Psoas muscle (tissue), 8 donors: ENCODE measurements around the gene PCSK5. TPM values are rescaled to one million over a fixed set of nuclear protein-coding genes. Genes with fewer than 3 reads are reported as not detected.

Experiments used
- ATAC-seq, 4 donors: fragments of 200-7000 bp; cut with Tn5 transposase; one replicate each; pipeline ENCODE4 v1.9.1; 2020; ENCODE audit warnings: moderate library complexity in 3 of 4, mild to moderate bottlenecking in 2 of 4
- DNase-seq, 2 donors: peaks; one replicate each; pipeline ENCODE4 v3.0.0-alpha.2; 2020
- H3K27ac ChIP-seq: fragments of 200-600 bp; one replicate; pipeline ENCODE4 v1.8.0; 2022
- H3K27me3 ChIP-seq, 3 donors: fragments of 200-600 bp in 1 of 3; one replicate each; pipeline versions ENCODE4 v1.6.1 to v1.8.0; 2013 to 2022; ENCODE audit warnings: low read length in 2 of 3, mild to moderate bottlenecking in 2 of 3, moderate library complexity in 1 of 3; ENCODE audit not compliant: insufficient read depth in 3 of 3
- H3K36me3 ChIP-seq, 2 donors: fragments of 200-600 bp in 1 of 2; one replicate each; pipeline versions ENCODE4 v1.6.1 to v1.8.0; 2013 to 2022; ENCODE audit warnings: low read depth in 1 of 2, mild to moderate bottlenecking in 1 of 2, moderate library complexity in 1 of 2; ENCODE audit not compliant: insufficient read depth in 1 of 2
- H3K4me1 ChIP-seq: fragments of 200-600 bp; one replicate; pipeline ENCODE4 v1.8.0; 2022
- H3K4me3 ChIP-seq: fragments of 200-600 bp; one replicate; pipeline ENCODE4 v1.8.0; 2022; ENCODE audit warnings: mild to moderate bottlenecking
- H3K9me3 ChIP-seq: fragments of 200-600 bp; one replicate; pipeline ENCODE4 v1.8.0; 2022
- WGBS, 3 donors: extraction: QIAGEN DNeasy Blood & Tissue Kit; methylation state at CpG; one replicate each; pipeline versions ENCODE4 v1.1.6 to v1.1.7; 2013; 5-methylcytosine and 5-hydroxymethylcytosine counted together
- intact Hi-C, 2 donors: fragments of 100-400 bp; cut with DNase I; formaldehyde crosslinking; loops; one replicate each; pipeline versions ENCODE4 v1.11.0 to v1.14.2; 2022
- polyA plus RNA-seq, 3 donors: library from polyadenylated mRNA; stranded (reverse); fragments of 200-250 nt; gene quantifications; one replicate each; pipeline ENCODE4 v1.2.3, GENCODE V29; 2013
- total RNA-seq, 4 donors: library from RNA; stranded (reverse); fragmentation: NEBNext Ultra II Directional in 2 of 4; extraction: Animal tissue kit (Norgen Biotek cat#: 25700) in 2 of 4; gene quantifications; one replicate each; pipeline versions ENCODE4 v1.2.1 to v1.2.4, GENCODE V29; 2021 to 2023
- TF ChIP-seq, protein P1 (sequence below): fragments of 200-600 bp; IDR thresholded peaks from one replicate; pipeline ENCODE4 v1.8.0; 2022; ENCODE audit warnings: antibody characterized with exemption
- donor health status: healthy with polysubstance abuse.
- donor health status: DM: no; HTN: no; CAD: no; lungs with moderate emphysema.
- donor health status: Bipolar disorder and iron deficiency.
- donor health status: healthy.
- donor health status: DM: yes; HTN: yes; CAD: no.
- donor health status: DM: no; HTN: no; CAD: no.
- donor health status: DM: no; HTN: no; CAD: no.
- donor health status: DM: yes; HTN: yes; CAD: no.

PCSK5 gene
- total and polyA plus RNA-seq, 7 donors: 0.75 to 4.4 (median 2.3) TPM

DNA sequence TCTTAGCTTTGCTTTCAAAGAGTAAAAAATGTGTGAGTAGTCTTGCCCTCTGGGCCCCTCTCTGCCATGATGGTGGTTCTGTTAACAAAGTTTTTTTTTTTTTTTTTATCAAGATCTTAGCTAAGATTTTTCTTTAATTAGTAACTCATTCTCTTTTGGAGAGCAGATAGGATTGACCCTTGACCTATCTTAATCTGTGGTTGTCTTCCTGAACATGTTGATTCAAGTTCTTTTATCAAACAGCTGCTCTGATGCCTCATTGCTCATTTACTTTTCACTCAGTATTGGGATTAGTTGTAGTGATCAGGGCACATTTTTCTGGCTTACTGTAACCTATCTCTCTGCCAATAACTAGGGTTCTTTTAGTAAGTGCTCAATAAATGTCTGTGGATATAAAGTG is 106.3 kb downstream of the PCSK5 start:
- TF ChIP-seq, protein P1, sequence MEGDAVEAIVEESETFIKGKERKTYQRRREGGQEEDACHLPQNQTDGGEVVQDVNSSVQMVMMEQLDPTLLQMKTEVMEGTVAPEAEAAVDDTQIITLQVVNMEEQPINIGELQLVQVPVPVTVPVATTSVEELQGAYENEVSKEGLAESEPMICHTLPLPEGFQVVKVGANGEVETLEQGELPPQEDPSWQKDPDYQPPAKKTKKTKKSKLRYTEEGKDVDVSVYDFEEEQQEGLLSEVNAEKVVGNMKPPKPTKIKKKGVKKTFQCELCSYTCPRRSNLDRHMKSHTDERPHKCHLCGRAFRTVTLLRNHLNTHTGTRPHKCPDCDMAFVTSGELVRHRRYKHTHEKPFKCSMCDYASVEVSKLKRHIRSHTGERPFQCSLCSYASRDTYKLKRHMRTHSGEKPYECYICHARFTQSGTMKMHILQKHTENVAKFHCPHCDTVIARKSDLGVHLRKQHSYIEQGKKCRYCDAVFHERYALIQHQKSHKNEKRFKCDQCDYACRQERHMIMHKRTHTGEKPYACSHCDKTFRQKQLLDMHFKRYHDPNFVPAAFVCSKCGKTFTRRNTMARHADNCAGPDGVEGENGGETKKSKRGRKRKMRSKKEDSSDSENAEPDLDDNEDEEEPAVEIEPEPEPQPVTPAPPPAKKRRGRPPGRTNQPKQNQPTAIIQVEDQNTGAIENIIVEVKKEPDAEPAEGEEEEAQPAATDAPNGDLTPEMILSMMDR: no peak
- H3K4me3 ChIP-seq: no peak overlapping the region
- no peaks in the 10 kb centered on the region for H3K4me1 ChIP-seq
- ATAC-seq (no peak), DNase-seq (no peak)
- H3K27ac ChIP-seq: no peak overlapping the region
- intact Hi-C loops: no loop called here
- no peaks in the 10 kb centered on the region for H3K27me3 ChIP-seq
- H3K36me3 ChIP-seq: no peaks in the 10 kb centered on the region
- no peaks in the 10 kb centered on the region for H3K9me3 ChIP-seq

DNA sequence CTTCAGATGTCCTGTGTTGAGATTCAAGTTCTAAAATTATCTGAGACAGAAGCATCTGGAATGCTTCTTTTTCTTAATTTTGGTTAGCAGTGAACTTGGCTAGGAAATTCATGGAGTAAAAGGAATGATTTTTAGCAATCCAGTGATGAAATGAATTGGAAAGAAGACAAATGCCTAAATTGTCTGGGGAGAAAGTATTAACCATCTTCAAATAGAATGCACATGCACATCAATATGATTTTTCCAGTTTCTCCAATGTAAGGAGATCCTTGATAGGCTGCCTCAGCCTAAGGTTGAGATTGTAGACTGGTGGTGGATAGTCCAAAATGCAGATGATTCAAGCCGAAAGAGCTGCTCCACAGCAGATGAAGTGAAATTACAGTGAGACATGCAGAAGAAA is 106.7 kb downstream of the PCSK5 start:
- Histone ChIP-seq H3K27me3 (no peaks in the 10 kb centered on the region), H3K4me3 (no peak overlapping the region), H3K36me3 (no peaks in the 10 kb centered on the region), H3K4me1 (no peaks in the 10 kb centered on the region), H3K27ac (no peak overlapping the region), H3K9me3 (no peaks in the 10 kb centered on the region)
- ATAC-seq (no peak), DNase-seq (no peak)
- WGBS, 3 donors: 67 to 83% (median 77%) methylated on average over 1 of the region's 1 CpG
- intact Hi-C loops: no loop called here
- TF ChIP-seq, protein P1: no peak

DNA sequence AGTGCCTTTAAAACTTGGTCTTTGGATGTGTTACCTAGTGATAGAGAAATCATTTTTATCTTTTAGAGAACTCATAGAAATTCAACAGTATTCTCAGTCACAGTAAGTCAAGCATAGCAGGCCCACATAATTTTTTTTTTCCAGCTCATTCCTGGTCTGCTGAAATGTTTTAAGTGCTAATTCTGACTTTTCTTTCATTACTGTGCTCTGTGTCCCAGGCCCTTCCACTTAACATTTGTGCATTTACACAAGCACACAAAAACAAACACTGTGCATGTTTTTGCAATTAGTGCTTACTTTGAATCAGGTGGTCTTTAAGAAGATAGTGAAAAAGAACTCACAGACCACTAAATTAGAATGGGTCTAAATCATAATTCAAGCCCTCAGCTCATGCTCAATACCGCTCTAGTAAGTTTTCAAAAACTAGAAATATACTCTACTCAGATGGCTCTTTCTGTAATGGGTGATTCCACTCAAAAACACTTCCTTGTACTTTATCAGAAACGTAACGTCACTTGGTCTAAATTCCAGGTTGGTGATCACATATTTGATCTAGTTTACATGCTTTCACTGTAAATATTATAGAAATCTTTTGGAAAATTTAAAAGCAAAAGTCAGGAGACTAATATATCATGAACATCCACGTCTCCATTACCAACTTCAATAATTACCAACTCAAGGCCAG is 107.8 kb downstream of the PCSK5 start:
- DNase-seq (no peak), ATAC-seq (no peak)
- 94 to 98% (median 97%) methylated on average over 4 of the region's 4 CpGs for WGBS, 3 donors
- TF ChIP-seq, protein P1: no peak
- no peak overlapping the region for H3K27ac ChIP-seq
- intact Hi-C loops: no loop called here
- no peaks in the 10 kb centered on the region for H3K9me3 ChIP-seq
- H3K4me1 ChIP-seq: no peaks in the 10 kb centered on the region
- H3K27me3 ChIP-seq: no peaks in the 10 kb centered on the region
- H3K36me3 ChIP-seq: no peaks in the 10 kb centered on the region
- no peak overlapping the region for H3K4me3 ChIP-seq

DNA sequence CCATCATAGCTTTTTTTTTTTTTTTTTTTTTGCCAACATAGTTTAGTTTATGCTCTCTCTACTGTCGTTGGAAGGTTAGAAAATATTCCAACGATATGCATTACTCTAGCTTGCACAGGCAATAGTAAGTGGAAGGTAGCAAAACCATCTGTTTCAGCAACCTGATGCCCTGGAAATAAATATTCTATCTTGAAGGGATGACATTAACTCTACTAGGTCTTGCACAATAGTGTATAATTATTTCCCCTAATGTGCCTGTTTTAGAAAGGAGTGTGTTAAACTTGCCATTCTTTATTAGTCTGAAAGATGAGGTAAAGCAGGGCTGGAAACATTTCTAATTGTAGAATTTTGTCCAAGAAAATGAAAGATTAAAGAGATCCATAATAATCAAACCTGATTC is 111.0 kb downstream of the PCSK5 start:
- intact Hi-C loops: no loop called here
- Histone ChIP-seq H3K9me3 (no peaks in the 10 kb centered on the region), H3K36me3 (no peaks in the 10 kb centered on the region), H3K27ac (no peak overlapping the region), H3K4me1 (no peaks in the 10 kb centered on the region), H3K4me3 (no peak overlapping the region), H3K27me3 (no peaks in the 10 kb centered on the region)
- ATAC-seq (no peak), DNase-seq (no peak)
- WGBS, 3 donors: 43 to 67% (median 63%) methylated on average over 2 of the region's 2 CpGs
- TF ChIP-seq, protein P1: no peak

DNA sequence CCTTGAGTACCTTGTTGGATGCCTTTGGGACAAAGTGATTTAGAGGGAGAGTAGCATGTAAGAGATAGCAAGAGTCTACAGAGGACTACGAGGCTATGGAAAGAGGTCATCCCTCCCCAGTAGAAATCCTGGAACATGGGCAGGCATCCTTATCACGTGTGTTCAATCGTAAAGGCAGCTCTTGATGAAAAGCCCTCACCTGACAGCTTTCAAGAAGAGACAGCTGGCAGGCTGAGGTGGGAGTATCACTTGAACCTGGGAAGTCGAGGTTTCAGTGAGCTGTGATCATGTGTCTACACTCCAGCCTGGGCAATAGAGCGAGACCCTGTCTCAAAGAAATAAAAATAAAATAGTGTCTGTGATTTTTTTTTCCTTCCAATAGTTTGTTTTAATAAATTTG is 112.6 kb downstream of the PCSK5 start:
- WGBS, 3 donors: 67 to 88% (median 87%) methylated on average over 5 of the region's 5 CpGs
- Histone ChIP-seq H3K27ac (no peak overlapping the region), H3K4me3 (no peak overlapping the region), H3K9me3 (no peaks in the 10 kb centered on the region), H3K36me3 (no peaks in the 10 kb centered on the region), H3K27me3 (no peaks in the 10 kb centered on the region), H3K4me1 (no peaks in the 10 kb centered on the region)
- no peak for DNase-seq
- intact Hi-C loops: no loop called here
- TF ChIP-seq, protein P1: no peak
- no peak for ATAC-seq
